Gastrocnemius medialis (tissue), 4 donors: ENCODE results near the gene MBIP.

Source experiments
- CTCF ChIP-seq, 5 experiments: fragments of 450-650 bp in 3 of 5; fragments of 200-600 bp in 2 of 5; sonication (generic) in 2 of 5; IDR thresholded peaks in 4 of 5; conservative IDR thresholded peaks in 1 of 5; 1 replicate in 4 of 5; 2 replicates in 1 of 5; pipeline ENCODE4 v1.5.1; 2016 to 2019; ENCODE audit warnings: antibody characterized with exemption in 5 of 5, mild to moderate bottlenecking in 3 of 5, moderate library complexity in 3 of 5
- POLR2A ChIP-seq, 2 donors: fragments of 450-650 bp; IDR thresholded peaks; one replicate each; pipeline ENCODE4 v1.6.1; 2017; ENCODE audit warnings: antibody characterized with exemption in 2 of 2, mild to moderate bottlenecking in 2 of 2, moderate library complexity in 2 of 2

DNA sequence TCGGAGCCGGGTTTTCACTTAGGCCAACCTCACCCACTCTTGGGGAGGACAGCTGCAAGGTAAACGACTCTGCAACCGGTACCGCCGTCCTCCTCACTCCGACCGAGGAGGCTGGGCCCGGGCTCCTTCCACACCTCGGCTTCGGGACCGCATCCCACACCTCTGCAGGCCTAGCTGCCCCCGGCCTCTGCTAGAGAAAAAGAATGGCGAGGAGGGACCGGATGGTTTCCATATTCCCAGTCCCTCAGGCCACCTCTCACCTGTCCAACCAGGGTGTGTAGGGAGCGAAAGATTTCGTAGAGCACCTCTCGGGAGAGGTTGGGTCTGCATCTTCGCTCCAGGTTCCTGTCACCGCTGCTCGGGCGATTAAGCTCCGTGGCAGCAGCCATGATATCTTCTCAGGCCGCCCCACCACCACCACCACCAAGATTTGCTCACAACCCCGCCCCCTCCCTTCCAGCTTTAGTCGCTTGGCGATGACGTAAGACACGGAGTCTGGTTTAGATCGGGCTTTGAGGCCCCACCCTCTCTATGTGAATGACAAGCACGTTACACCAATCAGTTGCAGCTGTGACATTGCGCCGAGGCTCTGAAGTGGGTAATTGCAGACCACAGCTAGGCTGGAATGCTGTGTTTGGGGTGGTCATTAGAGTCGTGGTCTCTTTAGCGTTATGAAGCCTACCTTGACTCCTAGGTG lies at the start of gene MBIP:
- TF ChIP-seq POLR2A (IDR thresholded peaks at IDR 0.05) = peak in 1 of 2 donors; percentile 19
- TF ChIP-seq CTCF (IDR thresholded peaks at IDR 0.05 in 4 of 5, conservative IDR thresholded peaks at IDR 0.05 in 1 of 5) = no peak
